NOMO-1 (cell line): ENCODE measurements around the gene RAB11FIP4.

Experiments used
- DNase-seq, 2 experiments: peaks; one replicate each; lab custom pipeline; 2025; ENCODE audit not compliant: unreplicated experiment in 2 of 2; lab: John Stamatoyannopoulos, UW

RAB11FIP4 gene

GRCh38 chr17:31496601-31497000 lies 105.1 kb downstream of the RAB11FIP4 start:
- no peak for DNase-seq

- DNase-seq: no peak
Measured at GRCh38 chr17:31497431-31497830, 106.0 kb downstream of the RAB11FIP4 start.

GRCh38 chr17:31497994-31498826 lies 106.7 kb downstream of the RAB11FIP4 start:
- DNase-seq: no peak

GRCh38 chr17:31499771-31500554 lies 108.5 kb downstream of the RAB11FIP4 start:
- DNase-seq: no peak

- DNase-seq: no peak
Measured at GRCh38 chr17:31506517-31506916, 115.0 kb downstream of the RAB11FIP4 start.

GRCh38 chr17:31508288-31509094 lies 117.0 kb downstream of the RAB11FIP4 start:
- peak in 1 of 2 experiments; percentile 60 for DNase-seq

GRCh38 chr17:31509095-31509804 lies 117.8 kb downstream of the RAB11FIP4 start:
- DNase-seq: peak; percentile 59 to 60

- no peak for DNase-seq
Measured at GRCh38 chr17:31509805-31510177, 118.3 kb downstream of the RAB11FIP4 start.

GRCh38 chr17:31510308-31511194 lies 119.1 kb downstream of the RAB11FIP4 start:
- DNase-seq: no peak

GRCh38 chr17:31511195-31511578 lies 119.7 kb downstream of the RAB11FIP4 start:
- no peak for DNase-seq

- no peak for DNase-seq
Measured at GRCh38 chr17:31511580-31511979, 120.1 kb downstream of the RAB11FIP4 start.

- DNase-seq: no peak
Measured at GRCh38 chr17:31512104-31512740, 120.7 kb downstream of the RAB11FIP4 start.

- no peak for DNase-seq
Measured at GRCh38 chr17:31512796-31513195, 121.3 kb downstream of the RAB11FIP4 start.

- no peak for DNase-seq
Measured at GRCh38 chr17:31513731-31514427, 122.4 kb downstream of the RAB11FIP4 start.

GRCh38 chr17:31515267-31515666 lies 123.8 kb downstream of the RAB11FIP4 start:
- no peak for DNase-seq

- no peak for DNase-seq
Measured at GRCh38 chr17:31517524-31517923, 126.0 kb downstream of the RAB11FIP4 start.

- no peak for DNase-seq
Measured at GRCh38 chr17:31518478-31518877, 127.0 kb downstream of the RAB11FIP4 start.

GRCh38 chr17:31521632-31522283 lies 130.3 kb downstream of the RAB11FIP4 start:
- no peak for DNase-seq
